Skeletal muscle satellite cell (primary cell): ENCODE data around the gene CAPRIN1.

Source experiments
- H3K27me3 ChIP-seq: 2 replicates; pipeline ENCODE4 v1.7.0; 2013; ENCODE audit warnings: low read length; ENCODE audit not compliant: control insufficient read depth, insufficient read depth
- H3K36me3 ChIP-seq: 2 replicates; pipeline ENCODE4 v1.7.0; 2013; ENCODE audit warnings: mild to moderate bottlenecking, control low read depth, low read length; ENCODE audit not compliant: insufficient read depth
- H3K4me1 ChIP-seq: 2 replicates; pipeline ENCODE4 v1.7.0; 2013; ENCODE audit warnings: low read length; ENCODE audit not compliant: control insufficient read depth, insufficient read depth
- H3K4me2 ChIP-seq: 2 replicates; pipeline ENCODE4 v1.7.0; 2013; ENCODE audit warnings: mild to moderate bottlenecking, low read length
- H3K4me3 ChIP-seq: 2 replicates; pipeline ENCODE4 v1.7.0; 2013; ENCODE audit warnings: low read length
- H3K9ac ChIP-seq: 2 replicates; pipeline ENCODE4 v1.7.0; 2013; ENCODE audit warnings: mild to moderate bottlenecking, low read depth, low read length, moderate library complexity
- H3K9me3 ChIP-seq: replicated peaks from 2 replicates; pipeline ENCODE4 v1.7.0; 2013; ENCODE audit warnings: mild to moderate bottlenecking, control low read depth, low read length

The CAPRIN1 gene

GRCh38 chr11:34148504-34149165 lies 97.1 kb downstream of the CAPRIN1 start:
- Histone ChIP-seq H3K27me3 (no peaks in the 10 kb centered on the region), H3K4me1 (no peaks in the 10 kb centered on the region), H3K9me3 (no peaks in the 10 kb centered on the region), H3K36me3 (peaks cover 79% of the 10 kb centered on the region), H3K9ac (no peak overlapping the region), H3K4me3 (no peak overlapping the region), H3K4me2 (no peak overlapping the region)

DNA sequence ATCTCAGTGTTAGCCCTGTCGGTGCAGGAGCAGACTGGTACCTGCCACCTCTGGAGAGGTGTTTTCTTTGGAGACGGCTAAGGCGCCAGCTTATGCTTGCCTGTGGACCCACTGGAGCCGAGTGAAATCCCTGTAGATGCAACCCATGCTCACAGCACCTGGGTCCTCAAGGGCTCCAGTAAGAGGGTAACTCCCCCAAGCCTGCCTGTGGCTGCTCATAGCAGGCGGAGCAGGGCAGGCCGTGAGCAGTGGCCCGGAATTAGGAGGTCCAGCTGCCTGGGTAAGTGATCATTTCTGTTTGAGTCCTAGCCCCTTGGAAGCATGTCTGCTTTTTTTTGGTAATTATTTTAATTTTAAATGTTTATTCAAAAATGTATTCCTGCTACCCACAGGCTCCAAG lies 97.7 kb downstream of the CAPRIN1 start:
- no peaks in the 10 kb centered on the region for H3K4me1 ChIP-seq
- no peak overlapping the region for H3K9ac ChIP-seq
- H3K4me3 ChIP-seq: no peak overlapping the region
- H3K27me3 ChIP-seq: no peaks in the 10 kb centered on the region
- H3K9me3 ChIP-seq: no peaks in the 10 kb centered on the region
- peaks cover 80% of the 10 kb centered on the region for H3K36me3 ChIP-seq
- H3K4me2 ChIP-seq: no peak overlapping the region

GRCh38 chr11:34149786-34150185 lies 98.3 kb downstream of the CAPRIN1 start:
- Histone ChIP-seq H3K4me2 (no peak overlapping the region), H3K27me3 (no peaks in the 10 kb centered on the region), H3K9ac (no peak overlapping the region), H3K36me3 (peaks cover 79% of the 10 kb centered on the region), H3K9me3 (no peaks in the 10 kb centered on the region), H3K4me3 (no peak overlapping the region), H3K4me1 (no peaks in the 10 kb centered on the region)

DNA sequence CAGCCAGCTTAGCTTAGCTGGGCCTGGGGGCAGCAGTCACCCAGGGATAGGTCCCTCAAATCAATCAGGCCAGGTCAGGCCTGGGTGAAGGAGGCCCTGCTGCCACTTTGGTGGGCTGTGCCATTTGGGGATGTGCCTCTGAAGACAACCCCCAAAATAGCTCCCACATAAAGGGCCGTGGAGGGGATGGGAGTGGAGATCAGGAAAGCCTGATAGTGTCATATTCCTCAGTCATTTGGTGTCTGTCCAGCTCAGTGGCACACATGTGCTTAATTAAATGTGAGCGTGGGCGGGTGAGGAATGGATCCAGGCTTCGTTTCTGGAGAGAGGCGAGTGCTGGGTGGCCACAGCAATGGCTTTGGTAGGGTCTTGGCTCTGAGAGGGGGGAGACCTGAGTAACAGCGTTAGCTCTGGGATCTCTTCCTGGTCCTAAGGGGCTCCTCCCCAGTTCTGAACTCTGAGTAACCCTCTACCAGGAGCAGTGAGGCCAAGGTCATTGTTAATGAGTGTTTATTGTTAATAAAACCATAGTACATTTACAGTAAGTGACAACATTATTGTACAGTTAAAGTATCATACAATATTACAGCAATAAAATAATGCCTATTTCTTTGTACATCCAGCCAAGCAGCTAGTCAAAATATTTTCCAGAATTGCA lies 99.1 kb downstream of the CAPRIN1 start:
- Histone ChIP-seq H3K4me3 (no peak overlapping the region), H3K4me1 (no peaks in the 10 kb centered on the region), H3K9me3 (no peaks in the 10 kb centered on the region), H3K36me3 (peaks cover 77% of the 10 kb centered on the region), H3K4me2 (no peak overlapping the region), H3K9ac (no peak overlapping the region), H3K27me3 (no peaks in the 10 kb centered on the region)
